ENCODE results near the gene ZBED5.

GRCh38 chr11:10856689-10857458 lies 979 bp downstream of the ZBED5 start:
- TF ChIP-seq CTCF (IDR thresholded peaks at IDR 0.05) = no peak
- TF ChIP-seq POLR2A (IDR thresholded peaks at IDR 0.05) = no peak

All from breast epithelium (tissue), 3 donors.